Ammon's horn (tissue), 1 donor: Measurements from ENCODE around the gene SOBP.
A peak's percentile ranks its signal among the peaks of the same experiment; 100 is the strongest.
"Not testable (repeated sequence)": the region's sequence is repeated elsewhere in the genome, so short reads cannot be mapped to it uniquely, and the experiment has no call there.

ENCODE experiments used
- DNase-seq: peaks from one replicate; pipeline ENCODE4 v3.0.0-alpha.2; 2016; ENCODE audit warnings: low spot score

SOBP gene, protein sequence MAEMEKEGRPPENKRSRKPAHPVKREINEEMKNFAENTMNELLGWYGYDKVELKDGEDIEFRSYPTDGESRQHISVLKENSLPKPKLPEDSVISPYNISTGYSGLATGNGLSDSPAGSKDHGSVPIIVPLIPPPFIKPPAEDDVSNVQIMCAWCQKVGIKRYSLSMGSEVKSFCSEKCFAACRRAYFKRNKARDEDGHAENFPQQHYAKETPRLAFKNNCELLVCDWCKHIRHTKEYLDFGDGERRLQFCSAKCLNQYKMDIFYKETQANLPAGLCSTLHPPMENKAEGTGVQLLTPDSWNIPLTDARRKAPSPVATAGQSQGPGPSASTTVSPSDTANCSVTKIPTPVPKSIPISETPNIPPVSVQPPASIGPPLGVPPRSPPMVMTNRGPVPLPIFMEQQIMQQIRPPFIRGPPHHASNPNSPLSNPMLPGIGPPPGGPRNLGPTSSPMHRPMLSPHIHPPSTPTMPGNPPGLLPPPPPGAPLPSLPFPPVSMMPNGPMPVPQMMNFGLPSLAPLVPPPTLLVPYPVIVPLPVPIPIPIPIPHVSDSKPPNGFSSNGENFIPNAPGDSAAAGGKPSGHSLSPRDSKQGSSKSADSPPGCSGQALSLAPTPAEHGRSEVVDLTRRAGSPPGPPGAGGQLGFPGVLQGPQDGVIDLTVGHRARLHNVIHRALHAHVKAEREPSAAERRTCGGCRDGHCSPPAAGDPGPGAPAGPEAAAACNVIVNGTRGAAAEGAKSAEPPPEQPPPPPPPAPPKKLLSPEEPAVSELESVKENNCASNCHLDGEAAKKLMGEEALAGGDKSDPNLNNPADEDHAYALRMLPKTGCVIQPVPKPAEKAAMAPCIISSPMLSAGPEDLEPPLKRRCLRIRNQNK

GRCh38 chr6:107489636-107490565 lies at the start of gene SOBP:
Gene SOBP (plus strand): TSS chr6:107490117. CDS start chr6:107490617, 500 bp downstream.
- peak; percentile 83 for DNase-seq

DNA sequence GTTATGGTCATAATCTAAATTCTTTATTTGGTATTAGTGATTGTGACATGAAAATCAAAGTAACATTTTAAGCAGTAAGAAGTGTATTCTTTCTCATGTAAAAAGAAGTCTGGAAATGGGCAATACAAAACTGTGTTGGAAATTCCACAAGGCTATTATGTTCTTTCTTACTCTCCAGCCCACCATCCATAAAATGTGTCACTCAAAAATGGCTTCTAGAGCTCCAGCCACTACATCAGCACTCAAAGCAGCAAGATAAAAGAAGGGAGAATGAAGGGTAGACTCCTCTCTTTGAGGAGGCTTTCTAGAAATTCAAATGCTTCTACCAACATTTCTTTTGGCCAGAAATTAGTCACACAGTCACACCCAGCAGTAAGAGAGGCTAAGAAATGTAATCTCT lies 49.0 kb upstream of the SOBP start:
- DNase-seq: no peak

GRCh38 chr6:107441682-107442081 lies 48.2 kb upstream of the SOBP start:
- DNase-seq: no peak

DNA sequence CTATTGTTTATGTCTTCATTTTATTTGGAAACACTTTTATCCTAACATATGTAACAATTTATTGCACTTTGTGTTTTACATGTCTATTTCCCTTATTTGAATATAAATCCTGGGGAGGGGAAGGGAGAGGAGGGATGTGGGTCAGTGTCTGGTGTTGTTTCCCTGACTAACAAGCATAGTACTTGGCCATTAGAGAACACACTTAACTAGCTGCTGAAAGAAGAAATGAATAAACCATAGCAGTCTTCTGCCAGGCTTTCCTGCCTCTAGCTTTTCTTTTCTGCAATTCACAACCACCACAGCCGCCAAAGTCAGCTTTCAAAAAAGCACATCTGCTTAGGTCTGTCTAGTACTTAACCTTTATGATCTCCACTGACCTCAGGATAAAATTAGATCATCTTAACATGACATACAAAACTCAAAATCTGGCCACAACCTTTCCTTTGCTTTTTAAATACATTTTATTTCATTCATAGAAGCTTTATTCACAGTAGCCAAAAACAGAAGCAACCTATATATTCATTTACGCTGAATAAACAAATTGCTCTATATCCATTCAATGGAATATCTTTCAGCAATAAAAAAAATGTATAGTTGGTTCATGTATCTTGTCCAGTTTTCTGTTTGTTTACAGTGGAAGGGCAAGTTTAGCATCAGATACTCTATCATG lies 46.8 kb upstream of the SOBP start:
- DNase-seq: no peak

GRCh38 chr6:107443608-107444267 lies 46.2 kb upstream of the SOBP start:
- no peak for DNase-seq

DNA sequence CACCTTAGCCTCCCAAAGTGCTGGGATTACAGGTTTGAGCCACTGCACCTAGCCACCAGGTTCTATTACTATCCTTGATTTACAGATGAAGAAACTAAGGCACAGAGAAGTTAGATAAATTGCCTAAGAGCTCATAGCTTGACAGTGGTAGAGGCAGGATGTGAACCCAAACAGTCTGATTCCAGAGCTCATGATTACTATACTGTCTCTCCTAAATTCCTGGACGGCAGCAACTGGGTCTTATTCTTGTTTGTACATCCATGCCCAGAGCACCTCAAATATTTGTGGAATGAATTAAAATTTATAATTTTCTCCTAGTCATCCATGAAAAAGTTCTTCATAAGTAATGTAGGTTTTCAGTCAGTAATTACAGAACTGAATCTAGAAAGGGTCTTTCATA lies 45.6 kb upstream of the SOBP start:
- no peak for DNase-seq

DNA sequence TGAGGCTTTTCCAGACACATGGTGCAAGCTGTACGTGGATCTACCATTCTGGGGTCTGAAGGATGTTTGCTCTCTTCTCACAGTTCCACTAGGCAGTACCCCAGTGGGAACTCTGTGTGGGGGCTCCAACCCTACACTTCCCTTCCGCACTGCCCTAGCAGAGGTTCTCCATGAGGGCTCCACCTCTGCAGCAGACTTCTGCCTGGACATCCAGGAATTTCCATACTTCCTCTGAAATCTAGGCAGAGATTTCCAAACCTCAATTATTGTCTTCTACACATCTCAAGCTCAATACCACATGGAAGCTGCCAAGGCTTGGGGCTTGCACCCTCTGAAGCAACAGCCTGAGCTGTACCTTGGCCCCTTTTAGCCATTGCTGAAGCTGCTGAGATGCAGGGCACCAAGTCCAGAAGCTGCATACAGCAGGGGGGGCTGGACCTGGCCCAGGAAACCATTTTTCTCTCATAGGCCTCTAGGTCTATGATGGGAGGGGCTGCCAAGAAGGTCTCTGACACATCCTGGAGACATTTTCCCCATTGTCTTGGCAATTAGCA lies 42.2 kb upstream of the SOBP start:
- no peak for DNase-seq

DNA sequence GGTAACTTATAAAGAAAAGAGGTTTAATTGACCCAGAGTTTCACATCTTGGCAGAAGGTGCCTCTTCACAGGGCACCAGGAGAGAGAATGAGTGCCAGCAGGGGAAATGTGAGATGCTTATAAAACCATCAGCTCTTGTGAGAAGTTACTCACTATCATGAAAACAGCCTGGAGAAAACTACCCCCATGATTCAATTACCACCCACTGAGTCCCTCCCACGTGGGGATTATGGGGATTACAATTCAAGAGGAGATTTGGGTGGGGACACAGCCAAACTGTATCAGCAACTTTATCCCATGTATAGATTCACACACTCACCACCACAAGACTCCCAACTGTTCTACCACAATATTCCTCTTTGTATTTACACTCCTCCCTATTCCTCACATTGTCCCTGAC lies 41.1 kb upstream of the SOBP start:
- DNase-seq: no peak

DNA sequence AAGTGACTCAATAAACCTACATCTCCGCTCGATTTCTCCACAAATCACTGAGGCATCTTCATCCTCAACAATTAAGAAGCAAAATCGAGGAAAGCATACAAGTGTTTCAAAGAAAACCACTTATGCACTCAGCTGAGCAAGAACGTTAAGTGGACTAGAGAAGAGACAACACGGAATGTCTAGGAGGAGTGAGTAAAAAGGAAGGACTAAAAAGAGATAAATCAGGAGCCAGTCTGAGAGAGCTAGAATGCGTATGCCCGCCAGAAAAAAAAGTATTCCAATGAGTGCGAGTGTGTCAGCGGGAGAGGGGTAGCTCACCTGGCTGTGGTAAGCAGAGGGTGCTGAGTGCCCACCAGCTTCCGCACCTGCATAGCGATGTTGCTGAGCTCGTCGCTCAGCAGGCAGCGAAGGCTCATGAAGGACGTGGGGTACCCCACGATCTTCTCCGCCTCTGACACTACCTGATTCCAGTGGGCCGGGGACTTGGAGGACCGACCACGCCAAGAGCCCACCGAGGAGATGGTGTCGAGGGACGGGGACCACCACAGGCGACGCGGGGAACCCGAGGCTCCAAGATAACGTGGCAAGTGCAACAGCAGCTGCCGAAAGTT lies 31.1 kb upstream of the SOBP start:
- peak; percentile 24 for DNase-seq

GRCh38 chr6:107459283-107460082 lies 30.4 kb upstream of the SOBP start, which contains the start of gene PDSS2:
Gene PDSS2 (minus strand): TSS chr6:107459564. CDS start chr6:107459285, 279 bp downstream.
- DNase-seq: peak; percentile 98

GRCh38 chr6:107460083-107460631 lies 29.8 kb upstream of the SOBP start:
- peak; percentile 8 for DNase-seq

DNA sequence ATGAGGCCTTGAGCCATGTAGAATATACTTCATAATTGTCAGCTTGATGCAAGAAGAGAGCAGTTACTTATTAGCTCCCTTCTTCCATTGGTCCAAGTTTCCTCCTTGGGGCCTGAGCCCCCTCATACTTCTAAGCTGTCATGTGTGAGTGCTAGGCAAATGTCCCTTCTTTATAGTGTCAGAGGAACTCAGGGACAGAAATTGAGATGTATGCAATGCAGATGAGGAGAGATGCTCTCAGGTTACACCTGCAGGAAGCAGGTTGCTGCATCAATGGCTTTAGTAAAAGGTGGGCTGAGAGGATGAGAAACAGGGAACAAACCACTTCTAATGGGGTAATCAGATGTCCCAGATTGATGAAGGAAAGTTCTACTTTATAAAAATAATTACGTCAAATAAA lies 23.9 kb upstream of the SOBP start:
- no peak for DNase-seq

DNA sequence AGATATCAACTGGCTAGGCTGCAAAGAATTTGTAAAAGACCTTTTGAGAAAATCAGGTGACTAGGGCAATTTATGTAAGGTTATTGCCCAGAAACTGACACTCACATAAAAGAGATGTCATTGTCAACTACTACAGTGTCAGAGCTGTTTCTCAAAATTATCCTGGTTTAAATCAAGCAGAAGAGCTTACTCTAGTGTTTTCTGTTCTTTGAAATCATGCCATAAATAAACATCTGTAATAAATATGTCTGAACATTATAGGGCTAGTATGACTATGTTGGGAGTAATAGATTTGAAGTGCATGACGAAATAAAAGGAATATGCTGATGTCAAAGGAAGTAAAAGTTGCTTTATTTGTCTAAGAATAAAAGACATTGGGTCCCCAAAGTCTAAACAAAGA lies 19.6 kb upstream of the SOBP start:
- DNase-seq: no peak

DNA sequence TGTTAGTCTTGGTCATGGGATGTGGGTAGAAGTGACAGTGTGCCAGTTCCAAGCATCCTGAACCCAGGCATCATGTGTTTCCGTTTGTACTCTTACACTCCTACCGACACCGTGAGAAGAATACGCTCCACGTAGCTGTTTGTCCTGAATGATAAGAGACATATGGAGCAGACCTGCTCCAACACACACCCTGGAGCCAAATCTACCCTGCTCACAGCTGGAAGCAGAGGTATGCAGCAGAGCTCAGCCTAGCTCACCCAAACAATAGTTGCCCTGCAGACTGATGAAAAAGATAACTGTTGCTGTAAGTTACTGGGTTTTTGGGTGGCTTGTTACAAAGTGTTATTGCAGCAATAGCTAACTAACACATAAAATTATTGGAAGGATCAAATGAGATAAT lies 16.3 kb upstream of the SOBP start:
- no peak for DNase-seq

DNA sequence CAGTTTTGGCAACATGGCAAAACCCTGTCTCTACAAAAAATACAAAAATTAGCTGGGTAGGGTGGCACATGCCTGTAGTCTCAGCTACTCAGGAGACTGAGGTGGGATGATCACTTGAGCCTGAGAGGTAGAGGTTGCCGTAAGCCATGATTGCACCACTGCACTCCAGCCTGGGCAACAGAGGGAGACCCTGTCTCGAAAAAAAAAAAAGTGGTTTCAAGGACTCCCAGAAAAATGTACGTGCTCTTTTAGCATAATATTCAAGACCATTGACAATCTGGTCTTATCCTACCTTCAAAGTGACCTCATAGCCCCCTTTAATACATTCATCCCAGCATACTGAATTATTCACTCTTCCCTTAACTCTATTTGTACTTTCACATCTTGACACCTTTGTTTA lies 14.6 kb upstream of the SOBP start:
- DNase-seq: not testable (repeated sequence)

- not testable (repeated sequence) for DNase-seq
Observed at GRCh38 chr6:107475826-107476225, 14.1 kb upstream of the SOBP start.

DNA sequence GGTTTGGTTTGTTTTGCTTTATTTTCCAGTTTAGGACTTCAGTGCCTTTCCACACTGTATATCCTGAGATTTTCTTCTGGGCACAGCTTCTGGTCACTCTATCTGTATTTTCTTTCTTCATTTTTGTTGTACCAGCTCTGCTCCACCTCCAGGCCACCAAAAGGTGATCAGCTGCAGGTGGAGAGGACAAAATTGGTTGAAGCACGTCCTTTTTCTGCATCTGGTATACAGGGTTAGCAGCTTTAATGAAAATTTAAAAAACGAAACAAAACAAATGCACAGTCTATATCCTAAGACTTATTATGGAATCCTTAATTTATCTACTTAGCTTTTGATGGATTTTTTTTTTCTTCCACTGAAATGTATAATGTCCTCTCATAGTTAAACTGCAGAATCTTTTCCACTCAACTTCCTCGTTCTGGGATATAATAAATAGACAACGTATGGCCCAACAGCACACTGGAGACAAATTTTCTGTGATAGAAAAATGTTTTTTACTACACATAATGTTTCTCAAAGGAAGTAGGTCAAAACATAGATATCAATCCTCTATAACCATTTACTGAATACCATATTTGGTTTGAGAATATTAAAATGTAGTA lies 10.7 kb upstream of the SOBP start:
- DNase-seq: no peak

DNA sequence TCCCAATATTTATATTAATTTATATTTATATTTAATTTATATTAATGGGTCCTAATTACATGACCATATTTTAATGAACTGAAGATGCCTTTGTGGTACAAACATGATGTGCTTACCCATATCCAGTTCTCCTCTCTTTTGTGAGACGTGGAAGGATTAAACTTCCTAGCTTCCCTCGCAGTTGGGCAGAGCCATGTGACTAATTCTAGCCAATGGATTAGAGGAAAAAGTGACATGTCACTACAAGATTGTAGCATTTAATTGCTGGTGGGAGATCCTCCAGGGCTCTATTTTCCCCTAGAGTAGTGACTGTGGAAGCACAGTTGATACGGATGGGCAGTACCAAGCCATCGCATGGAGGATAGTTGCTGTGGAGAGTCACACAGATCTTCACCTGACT lies 4.8 kb upstream of the SOBP start:
- no peak for DNase-seq
